GM21717 (cell line): ENCODE measurements around the gene PASK.
A peak's percentile ranks its signal among the peaks of the same experiment; 100 is the strongest.
"Not testable (repeated sequence)": the region's sequence is repeated elsewhere in the genome, so short reads cannot be mapped to it uniquely, and the experiment has no call there.

Experiments
- ATAC-seq: cut with Tn5 transposase; IDR thresholded peaks from one replicate; pipeline ENCODE4 v1.9.1; 2021; ENCODE audit warnings: mild to moderate bottlenecking, moderate library complexity; ENCODE audit not compliant: unreplicated experiment

Gene PASK

GRCh38 chr2:241148891-241149674, at the start of gene PASK:
Gene PASK, minus strand, starts transcription at chr2:241149472. Its CDS starts 6,440 bp downstream, at chr2:241143032.
- peak; percentile 76 for ATAC-seq

- no peak for ATAC-seq
These were observed 49.4 kb upstream of the PASK start for GRCh38 chr2:241198381-241199279.

GRCh38 chr2:241197947-241198346, 48.7 kb upstream of the PASK start:
- no peak for ATAC-seq

GRCh38 chr2:241197246-241197645, 48.0 kb upstream of the PASK start:
- ATAC-seq: not testable (repeated sequence)

- ATAC-seq: no peak
These were observed 46.3 kb upstream of the PASK start for GRCh38 chr2:241195506-241196130.

GRCh38 chr2:241194811-241195210, 45.5 kb upstream of the PASK start:
- no peak for ATAC-seq

- ATAC-seq: no peak
These were observed 44.0 kb upstream of the PASK start for GRCh38 chr2:241193271-241193670.

- ATAC-seq: no peak
These were observed 41.8 kb upstream of the PASK start for GRCh38 chr2:241191081-241191480.

GRCh38 chr2:241190291-241190981, 41.2 kb upstream of the PASK start:
- no peak for ATAC-seq

GRCh38 chr2:241189856-241190201, 40.6 kb upstream of the PASK start:
- ATAC-seq: no peak

GRCh38 chr2:241189093-241189855, 40.0 kb upstream of the PASK start:
- no peak for ATAC-seq

GRCh38 chr2:241188361-241189092, 39.3 kb upstream of the PASK start, which contains the start of gene ANO7:
Gene ANO7, plus strand, starts transcription at chr2:241188677. Its CDS starts 1,387 bp downstream, at chr2:241190064.
- no peak for ATAC-seq

GRCh38 chr2:241187918-241188234, 38.6 kb upstream of the PASK start:
- ATAC-seq: no peak

GRCh38 chr2:241187101-241187917, 38.0 kb upstream of the PASK start:
- no peak for ATAC-seq

GRCh38 chr2:241185961-241186360, 36.7 kb upstream of the PASK start:
- ATAC-seq: no peak

- ATAC-seq: no peak
These were observed 35.6 kb upstream of the PASK start for GRCh38 chr2:241184901-241185300.

GRCh38 chr2:241183221-241183620, 33.9 kb upstream of the PASK start:
- ATAC-seq: no peak

GRCh38 chr2:241182531-241183133, 33.4 kb upstream of the PASK start:
- no peak for ATAC-seq
